Nephron progenitor cell (in vitro differentiated cells): ENCODE data around the gene TMEM120B.
"Not testable (repeated sequence)": the region's sequence is repeated elsewhere in the genome, so short reads cannot be mapped to it uniquely, and the experiment has no call there.

ENCODE experiments used
- DNase-seq: peaks from one replicate; pipeline ENCODE4 v3.0.0; 2021
- H3K27ac Mint-ChIP-seq: 2 replicates; pipeline ENCODE4 v1.8.0; 2021; ENCODE audit warnings: mild to moderate bottlenecking, moderate library complexity, mixed read lengths
- H3K27me3 Mint-ChIP-seq: 2 replicates; pipeline ENCODE4 v1.8.0; 2021; ENCODE audit warnings: mild to moderate bottlenecking, low read depth, mixed read lengths; ENCODE audit not compliant: poor library complexity
- H3K36me3 Mint-ChIP-seq: 2 replicates; pipeline ENCODE4 v1.8.0; 2021; ENCODE audit warnings: low read depth, mixed read lengths
- H3K4me1 Mint-ChIP-seq: 2 replicates; pipeline ENCODE4 v1.8.0; 2021; ENCODE audit warnings: mixed read lengths
- H3K4me3 Mint-ChIP-seq: 2 replicates; pipeline ENCODE4 v1.8.0; 2021; ENCODE audit warnings: mild to moderate bottlenecking, moderate library complexity, mixed read lengths
- H3K9me3 Mint-ChIP-seq: 2 replicates; pipeline ENCODE4 v1.8.0; 2021; ENCODE audit warnings: mild to moderate bottlenecking, moderate library complexity, mixed read lengths
- TF ChIP-seq, protein P1 (sequence below): fragments of 200-600 bp; sonication (generic); IDR thresholded peaks from 2 replicates; pipeline ENCODE4 v1.5.0; 2021; ENCODE audit warnings: antibody characterized with exemption

Gene TMEM120B

DNA sequence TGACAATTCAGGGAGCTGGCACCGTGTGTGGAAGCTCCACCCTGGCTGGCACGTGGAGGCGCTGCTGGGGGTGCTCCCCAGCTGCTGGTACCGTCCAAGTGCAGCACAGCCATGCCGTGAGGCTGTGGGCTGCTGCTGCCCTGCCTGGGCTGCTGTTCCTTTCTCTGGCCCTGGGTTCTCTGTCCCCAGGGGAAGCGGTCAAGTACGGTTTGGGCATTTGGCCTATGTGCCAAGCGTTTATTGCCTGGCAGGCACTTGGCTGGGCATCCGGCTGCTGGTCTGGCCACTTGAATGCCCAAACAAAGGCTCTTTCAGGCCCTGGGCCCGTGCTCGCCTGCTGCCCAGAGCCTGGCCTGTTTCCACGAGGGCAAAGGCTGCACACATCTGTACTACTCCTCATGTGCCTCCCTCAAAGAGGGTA, 41.3 kb downstream of the TMEM120B start:
- DNase-seq, result no peak
- TF ChIP-seq, protein P1, sequence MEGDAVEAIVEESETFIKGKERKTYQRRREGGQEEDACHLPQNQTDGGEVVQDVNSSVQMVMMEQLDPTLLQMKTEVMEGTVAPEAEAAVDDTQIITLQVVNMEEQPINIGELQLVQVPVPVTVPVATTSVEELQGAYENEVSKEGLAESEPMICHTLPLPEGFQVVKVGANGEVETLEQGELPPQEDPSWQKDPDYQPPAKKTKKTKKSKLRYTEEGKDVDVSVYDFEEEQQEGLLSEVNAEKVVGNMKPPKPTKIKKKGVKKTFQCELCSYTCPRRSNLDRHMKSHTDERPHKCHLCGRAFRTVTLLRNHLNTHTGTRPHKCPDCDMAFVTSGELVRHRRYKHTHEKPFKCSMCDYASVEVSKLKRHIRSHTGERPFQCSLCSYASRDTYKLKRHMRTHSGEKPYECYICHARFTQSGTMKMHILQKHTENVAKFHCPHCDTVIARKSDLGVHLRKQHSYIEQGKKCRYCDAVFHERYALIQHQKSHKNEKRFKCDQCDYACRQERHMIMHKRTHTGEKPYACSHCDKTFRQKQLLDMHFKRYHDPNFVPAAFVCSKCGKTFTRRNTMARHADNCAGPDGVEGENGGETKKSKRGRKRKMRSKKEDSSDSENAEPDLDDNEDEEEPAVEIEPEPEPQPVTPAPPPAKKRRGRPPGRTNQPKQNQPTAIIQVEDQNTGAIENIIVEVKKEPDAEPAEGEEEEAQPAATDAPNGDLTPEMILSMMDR, result no peak
- peaks cover 8% of the 10 kb centered on the region for H3K36me3 Mint-ChIP-seq
- H3K27ac Mint-ChIP-seq, result no peak overlapping the region
- H3K4me3 Mint-ChIP-seq, result no peak overlapping the region
- no peaks in the 10 kb centered on the region for H3K27me3 Mint-ChIP-seq
- peaks cover 8% of the 10 kb centered on the region for H3K4me1 Mint-ChIP-seq
- H3K9me3 Mint-ChIP-seq, result no peaks in the 10 kb centered on the region

DNA sequence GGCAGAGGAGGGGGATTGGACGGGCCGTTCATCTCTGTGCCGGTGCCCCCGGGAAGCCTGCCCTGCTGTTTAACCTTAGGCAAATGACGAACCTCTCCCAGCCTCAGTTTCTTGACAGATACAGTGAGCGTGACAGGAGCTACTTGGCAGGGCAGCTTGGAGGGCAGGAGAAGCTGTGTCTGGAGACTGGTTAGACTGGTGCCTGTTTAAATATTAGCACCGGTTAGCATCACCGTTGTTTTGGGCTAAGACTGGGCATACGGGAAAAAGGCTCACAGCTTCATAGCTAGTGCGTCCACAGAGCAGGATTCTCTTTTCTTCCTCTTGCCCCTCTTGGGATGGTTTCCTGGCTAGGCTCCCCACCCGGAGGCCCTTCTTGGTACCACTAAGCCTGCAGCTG, 42.3 kb downstream of the TMEM120B start:
- no peak for DNase-seq
- Mint-ChIP-seq H3K27ac (peak overlapping the region; percentile 58), H3K9me3 (no peaks in the 10 kb centered on the region), H3K4me1 (peaks cover 3% of the 10 kb centered on the region), H3K27me3 (no peaks in the 10 kb centered on the region), H3K4me3 (no peak overlapping the region), H3K36me3 (peaks cover 13% of the 10 kb centered on the region)
- TF ChIP-seq, protein P1, result no peak

DNA sequence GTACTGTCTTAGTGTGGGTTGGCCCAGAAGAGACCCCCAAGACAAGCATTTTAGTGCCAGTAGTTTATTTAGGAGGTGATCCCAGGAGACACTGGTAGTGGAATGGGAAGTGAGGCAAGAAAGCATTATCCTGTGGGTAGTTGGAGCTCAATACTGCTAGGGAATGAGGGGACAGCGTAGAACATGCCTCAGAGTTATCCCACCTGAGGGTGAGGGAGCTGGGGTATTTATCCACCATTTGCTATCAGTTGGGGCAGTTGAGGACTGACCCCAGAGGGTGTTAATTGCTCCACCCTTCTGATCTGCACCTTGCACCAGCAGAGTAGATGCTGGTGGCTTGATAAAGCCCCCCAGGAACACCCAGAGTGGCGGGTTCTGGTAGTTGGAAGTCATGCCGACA, 43.0 kb downstream of the TMEM120B start:
- TF ChIP-seq, protein P1, result no peak
- H3K4me1 Mint-ChIP-seq, result peaks cover 3% of the 10 kb centered on the region
- no peak overlapping the region for H3K4me3 Mint-ChIP-seq
- H3K36me3 Mint-ChIP-seq, result peaks cover 16% of the 10 kb centered on the region
- H3K27ac Mint-ChIP-seq, result no peak overlapping the region
- DNase-seq, result no peak
- no peaks in the 10 kb centered on the region for H3K27me3 Mint-ChIP-seq
- H3K9me3 Mint-ChIP-seq, result no peaks in the 10 kb centered on the region

DNA sequence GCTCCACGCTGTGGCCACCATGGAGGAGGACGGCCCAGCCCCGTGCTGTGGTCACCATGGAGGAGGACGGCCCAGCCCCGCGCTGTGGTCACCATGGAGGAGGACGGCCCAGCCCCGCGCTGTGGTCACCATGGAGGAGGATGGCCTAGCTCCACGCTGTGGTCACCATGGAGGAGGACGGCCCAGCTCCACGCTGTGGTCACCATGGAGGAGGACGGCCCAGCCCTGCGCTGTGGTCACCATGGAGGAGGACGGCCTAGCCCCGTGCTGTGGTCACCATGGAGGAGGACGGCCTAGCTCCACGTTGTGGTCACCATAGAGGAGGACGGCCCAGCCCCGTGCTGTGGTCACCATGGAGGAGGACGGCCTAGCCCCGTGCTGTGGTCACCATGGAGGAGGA, 46.0 kb downstream of the TMEM120B start:
- not testable (repeated sequence) for H3K9me3 Mint-ChIP-seq, DNase-seq, H3K4me3 Mint-ChIP-seq, H3K27me3 Mint-ChIP-seq
- Mint-ChIP-seq H3K27ac (peak overlapping the region; percentile 57), H3K36me3 (peaks cover 21% of the 10 kb centered on the region), H3K4me1 (peaks cover 20% of the 10 kb centered on the region)

DNA sequence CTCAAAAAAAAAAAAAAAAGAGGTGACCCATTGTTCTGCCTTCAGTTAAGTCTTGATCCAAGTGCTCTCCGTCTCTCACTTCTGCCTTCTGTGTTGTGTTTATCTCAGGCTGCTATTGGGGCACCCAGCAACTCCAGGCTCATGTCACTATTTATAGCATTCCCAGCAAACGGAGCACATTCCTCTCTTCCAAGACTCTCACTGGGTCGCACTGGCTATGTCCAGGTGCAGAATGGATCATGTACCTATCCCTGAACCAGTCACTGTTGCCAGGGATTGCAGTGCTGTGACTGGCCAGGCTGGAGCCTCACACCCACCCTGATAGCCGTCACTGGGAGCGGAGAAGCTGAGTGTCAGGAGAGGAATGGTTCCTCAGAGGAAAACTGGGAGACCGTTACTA, 49.7 kb downstream of the TMEM120B start:
- TF ChIP-seq, protein P1, result no peak
- DNase-seq, result no peak
- no peaks in the 10 kb centered on the region for H3K27me3 Mint-ChIP-seq
- H3K36me3 Mint-ChIP-seq, result peaks cover 17% of the 10 kb centered on the region
- H3K4me3 Mint-ChIP-seq, result no peak overlapping the region
- H3K9me3 Mint-ChIP-seq, result no peaks in the 10 kb centered on the region
- peaks cover 33% of the 10 kb centered on the region for H3K4me1 Mint-ChIP-seq
- peak overlapping the region; percentile 27 for H3K27ac Mint-ChIP-seq

DNA sequence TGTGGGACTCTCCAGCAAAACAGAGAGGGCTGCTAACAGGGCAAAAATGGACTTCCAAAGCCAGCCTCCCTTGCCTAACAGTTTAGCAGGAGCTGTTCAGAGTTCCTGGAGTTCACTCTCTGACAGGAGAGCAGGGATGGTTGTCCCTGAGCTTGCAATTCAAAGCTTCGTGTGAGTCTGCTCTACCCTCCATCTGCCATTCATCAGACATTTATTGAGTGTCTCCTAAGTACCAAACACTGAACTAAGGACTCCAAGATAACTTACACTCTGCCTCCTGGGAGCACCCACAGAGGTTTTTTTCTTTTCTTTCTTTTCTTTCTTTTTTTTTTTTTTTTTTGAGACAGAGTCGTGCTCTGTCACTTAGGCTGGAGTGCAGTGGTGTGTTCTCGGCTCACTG, 52.3 kb downstream of the TMEM120B start:
- peaks cover 8% of the 10 kb centered on the region for H3K36me3 Mint-ChIP-seq
- no peak overlapping the region for H3K4me3 Mint-ChIP-seq
- no peaks in the 10 kb centered on the region for H3K27me3 Mint-ChIP-seq
- DNase-seq, result no peak
- H3K4me1 Mint-ChIP-seq, result peaks cover 50% of the 10 kb centered on the region
- H3K27ac Mint-ChIP-seq, result no peak overlapping the region
- TF ChIP-seq, protein P1, result no peak
- no peaks in the 10 kb centered on the region for H3K9me3 Mint-ChIP-seq
